PC-9 (cell line): ENCODE measurements around the gene CD96. TPM values are rescaled to one million over a fixed set of nuclear protein-coding genes. Genes with fewer than 3 reads are reported as not detected.

Experiments used
- BruUV-seq: library from RNA; stranded (reverse); fragments of 400-500 nt; replicated peaks from 2 replicates; lab custom pipeline; 2021; lab: Mats Ljungman, UMichigan
- CTCF ChIA-PET: fragments of 300-600 bp; sonication (Branson Sonifier 250); formaldehyde crosslinking; loops from one replicate; lab custom pipeline; 2022; ENCODE audit warnings: antibody characterized with exemption; lab: Charles Lee
- POLR2A ChIA-PET: fragments of 300-600 bp; sonication (Branson Sonifier 250); formaldehyde crosslinking; loops from one replicate; lab custom pipeline; 2022; ENCODE audit warnings: antibody characterized with exemption; ENCODE audit not compliant: unreplicated experiment; lab: Charles Lee
- DNase-seq, 2 experiments: peaks; one replicate each; pipeline versions ENCODE4 v3.0.0 to v3.0.0-alpha.2; 2015 to 2022; ENCODE audit warnings: mixed read lengths in 1 of 2
- H2AFZ ChIP-seq: fragments of 200-600 bp; sonication (generic); 2 replicates; pipeline ENCODE4 v1.8.1; 2017; ENCODE audit warnings: antibody characterized with exemption
- H3F3A ChIP-seq: fragments of 200-600 bp; sonication (generic); 2 replicates; pipeline ENCODE4 v1.8.1; 2017; ENCODE audit warnings: antibody characterized with exemption, mild to moderate bottlenecking, low read depth; ENCODE audit not compliant: insufficient read depth
- H3K27ac ChIP-seq: fragments of 200-600 bp; sonication (generic); 2 replicates; pipeline ENCODE4 v1.6.1; 2016; ENCODE audit warnings: mixed run types
- H3K27me3 ChIP-seq: fragments of 200-600 bp; sonication (generic); 2 replicates; pipeline ENCODE4 v1.6.1; 2016; ENCODE audit warnings: low read depth, mixed run types; ENCODE audit not compliant: insufficient read depth
- H3K36me3 ChIP-seq: fragments of 200-600 bp; sonication (generic); 2 replicates; pipeline ENCODE4 v1.6.1; 2016; ENCODE audit warnings: low read depth, mixed run types
- H3K4me1 ChIP-seq: fragments of 200-600 bp; sonication (generic); replicated peaks from 2 replicates; pipeline ENCODE4 v1.6.1; 2016; ENCODE audit warnings: mixed run types; ENCODE audit not compliant: insufficient read depth
- H3K4me2 ChIP-seq: fragments of 200-600 bp; sonication (generic); 2 replicates; pipeline ENCODE4 v1.6.1; 2017; ENCODE audit warnings: mixed run types
- H3K4me3 ChIP-seq: fragments of 200-600 bp; sonication (generic); 2 replicates; pipeline ENCODE4 v1.6.1; 2016; ENCODE audit warnings: mixed run types
- H3K79me2 ChIP-seq: fragments of 200-600 bp; sonication (generic); 2 replicates; pipeline ENCODE4 v1.6.1; 2017; ENCODE audit warnings: low read depth, mixed run types
- H3K9me2 ChIP-seq: fragments of 200-600 bp; sonication (generic); 2 replicates; pipeline ENCODE4 v1.8.1; 2017; ENCODE audit warnings: mild to moderate bottlenecking; ENCODE audit not compliant: insufficient read depth
- H3K9me3 ChIP-seq: fragments of 200-600 bp; sonication (generic); 2 replicates; pipeline ENCODE4 v1.8.1; 2016; ENCODE audit warnings: low read depth; ENCODE audit not compliant: insufficient read depth
- H4K20me1 ChIP-seq: fragments of 200-600 bp; sonication (generic); 2 replicates; pipeline ENCODE4 v1.8.1; 2017; ENCODE audit not compliant: insufficient read depth
- CTCF ChIP-seq: fragments of 200-600 bp; sonication (generic); conservative IDR thresholded peaks from 2 replicates; pipeline ENCODE4 v1.6.1; 2017; ENCODE audit warnings: mixed run types, antibody characterized with exemption, mild to moderate bottlenecking, moderate library complexity
- EZH2 ChIP-seq: fragments of 200-600 bp; sonication (generic); IDR thresholded peaks from 2 replicates; pipeline ENCODE4 v1.8.0; 2017; ENCODE audit warnings: antibody characterized with exemption, low read depth
- intact Hi-C: fragments of 100-400 bp; cut with micrococcal nuclease; formaldehyde crosslinking; loops from one replicate; pipeline ENCODE4 v1.10.0; 2022; ENCODE audit not compliant: unreplicated experiment
- total RNA-seq: library from RNA; stranded (reverse); gene quantifications from 2 replicates; pipeline ENCODE4 v1.2.3, GENCODE V29; 2021

The CD96 gene
- total RNA-seq, 1 experiment from 2014 or later: 0.11 TPM

- Histone ChIP-seq H3K4me3 (0 out of 2 replicates have a peak overlapping the region, but pooled peaks have one; percentile 4), H3K4me1 (peaks cover 36% of the 10 kb centered on the region), H2AFZ (peak overlapping the region; percentile 19; the same call in 1 of the 2 replicates), H3K79me2 (no peaks in the 10 kb centered on the region), H3F3A (peaks cover 13% of the 10 kb centered on the region), H3K4me2 (peak overlapping the region; percentile 39), H3K9me3 (0 out of 2 replicates have a peak, but pooled peaks cover 3% of the 10 kb centered on the region), H4K20me1 (no peaks in the 10 kb centered on the region), H3K36me3 (no peaks in the 10 kb centered on the region), H3K27ac (peak overlapping the region; percentile 33), H3K9me2 (no peaks in the 10 kb centered on the region), H3K27me3 (no peaks in the 10 kb centered on the region)
- ChIA-PET CTCF (interaction anchor here (0.5 to 0.8 kb wide), 2 partner anchors 332 to 459 kb away, joined by 3 to 6 read pairs; no protein-coding TSS in a partner anchor), POLR2A (interaction anchor here (0.6 kb wide), 1 partner anchor 1628 kb away, joined by 3 read pairs; no protein-coding TSS in a partner anchor)
- no TSS peak for BruUV-seq
- intact Hi-C loops: loop anchor here (1.0 to 10.0 kb wide), 5 partner anchors 146 to 1806 kb away; partner anchors contain the start of gene NECTIN3
- no peak for TF ChIP-seq CTCF
- no peak for TF ChIP-seq EZH2
- DNase-seq: peak; percentile 42 to 77
These were observed 3.3 kb upstream of the CD96 start for GRCh38 chr3:111538681-111539083.

- intact Hi-C loops: loop anchor here (1.0 to 10.0 kb wide), 5 partner anchors 147 to 1807 kb away; partner anchors contain the start of gene NECTIN3
- peak overlapping the region; percentile 39 for H3K4me2 ChIP-seq
- H4K20me1 ChIP-seq: no peaks in the 10 kb centered on the region
These were observed 2.4 kb upstream of the CD96 start for GRCh38 chr3:111539351-111540331.

More at GRCh38 chr3:111539351-111540331, 2.4 kb upstream of the CD96 start:
- no peaks in the 10 kb centered on the region for H3K27me3 ChIP-seq
- peak overlapping the region; percentile 33 for H3K27ac ChIP-seq
- H3F3A ChIP-seq: peaks cover 13% of the 10 kb centered on the region
- H3K4me1 ChIP-seq: peaks cover 33% of the 10 kb centered on the region
- H3K9me2 ChIP-seq: no peaks in the 10 kb centered on the region
- BruUV-seq: no TSS peak
- TF ChIP-seq EZH2 (no peak), CTCF (peak; percentile 79)
- ChIA-PET POLR2A (interaction anchor here (0.6 kb wide), 1 partner anchor 1629 kb away, joined by 3 read pairs; no protein-coding TSS in a partner anchor), CTCF (interaction anchor here (0.8 kb wide), 1 partner anchor 331 kb away, joined by 6 read pairs; no protein-coding TSS in a partner anchor)
- H2AFZ ChIP-seq: peak overlapping the region; percentile 29; the same call in 1 of the 2 replicates
- no peaks in the 10 kb centered on the region for H3K79me2 ChIP-seq
- peak in 1 of 2 experiments; percentile 65 for DNase-seq
- 0 out of 2 replicates have a peak, but pooled peaks cover 3% of the 10 kb centered on the region for H3K9me3 ChIP-seq
- peak overlapping the region; percentile 4 for H3K4me3 ChIP-seq
- H3K36me3 ChIP-seq: no peaks in the 10 kb centered on the region
